MCF 10A (cell line): Measurements from ENCODE around the gene LRP4. TPM values are rescaled to one million over a fixed set of nuclear protein-coding genes. Genes with fewer than 3 reads are reported as not detected.

Experiments
- BruUV-seq: library from RNA; stranded (reverse); fragments of 400-500 nt; replicated peaks from 2 replicates; lab custom pipeline; 2021; lab: Mats Ljungman, UMichigan
- CTCF ChIA-PET: fragments of 300-600 bp; sonication (Branson Sonifier 250); formaldehyde crosslinking; extraction: SDS; loops from one replicate; lab custom pipeline; 2021; ENCODE audit warnings: antibody characterized with exemption, inconsistent platforms; lab: Yijun Ruan, JAX
- POLR2A ChIA-PET: fragments of 300-600, 350-650 bp; sonication (Branson Sonifier 250); formaldehyde crosslinking; extraction: SDS; loops from one replicate; lab custom pipeline; 2020; ENCODE audit warnings: antibody characterized with exemption, inconsistent platforms; lab: Yijun Ruan, JAX
- DNase-seq: peaks from one replicate; pipeline ENCODE4 v3.0.0-alpha.2; 2018; ENCODE audit not compliant: unreplicated experiment
- H3K27ac Mint-ChIP-seq: one replicate; pipeline ENCODE4 v1.8.0; 2022; ENCODE audit warnings: mild to moderate bottlenecking, low read depth, mixed read lengths; ENCODE audit not compliant: unreplicated experiment
- H3K27me3 Mint-ChIP-seq: one replicate; pipeline ENCODE4 v1.8.0; 2022; ENCODE audit warnings: mixed read lengths; ENCODE audit not compliant: insufficient read depth, unreplicated experiment
- H3K36me3 Mint-ChIP-seq: one replicate; pipeline ENCODE4 v1.8.0; 2022; ENCODE audit warnings: mild to moderate bottlenecking, moderate library complexity, mixed read lengths; ENCODE audit not compliant: insufficient read depth, unreplicated experiment
- H3K4me1 Mint-ChIP-seq: one replicate; pipeline ENCODE4 v1.8.0; 2022; ENCODE audit warnings: mixed read lengths; ENCODE audit not compliant: insufficient read depth, unreplicated experiment
- H3K4me3 Mint-ChIP-seq: one replicate; pipeline ENCODE4 v1.8.0; 2022; ENCODE audit warnings: mild to moderate bottlenecking, moderate library complexity, mixed read lengths; ENCODE audit not compliant: unreplicated experiment
- H3K9me3 Mint-ChIP-seq: one replicate; pipeline ENCODE4 v1.8.0; 2022; ENCODE audit warnings: mixed read lengths; ENCODE audit not compliant: unreplicated experiment
- CTCF ChIP-seq: fragments of 200-600 bp; IDR thresholded peaks from one replicate; pipeline ENCODE4 v1.8.0; 2022; ENCODE audit warnings: antibody characterized with exemption, mild to moderate bottlenecking; ENCODE audit not compliant: unreplicated experiment
- intact Hi-C: fragments of 100-400 bp; cut with micrococcal nuclease; formaldehyde crosslinking; loops from 2 replicates; pipeline ENCODE4 v1.14.1; 2022
- total RNA-seq: library from RNA; stranded (reverse); gene quantifications from 2 replicates; pipeline ENCODE4 v1.2.3, GENCODE V29; 2022

LRP4 gene
- total RNA-seq, 1 experiment from 2014 or later: 1.0 TPM

GRCh38 chr11:46913484-46913883 lies 4.9 kb downstream of the LRP4 start:
- TF ChIP-seq CTCF: no peak
- POLR2A ChIA-PET: interaction anchor here (0.8 to 1.2 kb wide), 4 partner anchors 10 to 28 kb away, joined by 3 to 4 read pairs (median 4); no protein-coding TSS in a partner anchor
- Mint-ChIP-seq H3K4me3 (no peak overlapping the region), H3K27ac (no peak overlapping the region), H3K27me3 (no peaks in the 10 kb centered on the region), H3K9me3 (no peaks in the 10 kb centered on the region), H3K36me3 (no peaks in the 10 kb centered on the region), H3K4me1 (peaks cover 14% of the 10 kb centered on the region)
- DNase-seq: no peak
- CTCF ChIA-PET: interaction anchor here (0.5 to 3.5 kb wide), 7 partner anchors 22 to 1090 kb away, joined by 3 to 33 read pairs (median 4); no protein-coding TSS in a partner anchor
- BruUV-seq: no TSS peak
- intact Hi-C loops: no loop called here

- H3K4me1 Mint-ChIP-seq: peaks cover 14% of the 10 kb centered on the region
- no peak for TF ChIP-seq CTCF
- no peak overlapping the region for H3K27ac Mint-ChIP-seq
- no peak overlapping the region for H3K4me3 Mint-ChIP-seq
- no peaks in the 10 kb centered on the region for H3K9me3 Mint-ChIP-seq
- ChIA-PET CTCF (interaction anchor here (0.5 to 3.5 kb wide), 3 partner anchors 36 to 417 kb away, joined by 3 to 33 read pairs (median 4); no protein-coding TSS in a partner anchor), POLR2A (interaction anchor here (0.8 to 1.2 kb wide), 3 partner anchors 11 to 29 kb away, joined by 3 to 4 read pairs (median 3); no protein-coding TSS in a partner anchor)
- no peaks in the 10 kb centered on the region for H3K36me3 Mint-ChIP-seq
- intact Hi-C loops: no loop called here
- DNase-seq: no peak
- BruUV-seq: no TSS peak
- H3K27me3 Mint-ChIP-seq: no peaks in the 10 kb centered on the region
These were observed 5.7 kb downstream of the LRP4 start for GRCh38 chr11:46912526-46913150.

GRCh38 chr11:46907606-46908005 lies 10.7 kb downstream of the LRP4 start:
- no TSS peak for BruUV-seq
- no peaks in the 10 kb centered on the region for H3K4me1 Mint-ChIP-seq
- no peak overlapping the region for H3K4me3 Mint-ChIP-seq
- intact Hi-C loops: no loop called here
- no peaks in the 10 kb centered on the region for H3K9me3 Mint-ChIP-seq
- H3K27ac Mint-ChIP-seq: no peak overlapping the region
- H3K36me3 Mint-ChIP-seq: no peaks in the 10 kb centered on the region
- ChIA-PET POLR2A (no interaction called here), CTCF (interaction anchor here (1.1 to 1.9 kb wide), 3 partner anchors 9 to 246 kb away, joined by 7 to 10 read pairs (median 8); no protein-coding TSS in a partner anchor)
- TF ChIP-seq CTCF: no peak
- peaks cover 7% of the 10 kb centered on the region for H3K27me3 Mint-ChIP-seq
- DNase-seq: no peak

DNA sequence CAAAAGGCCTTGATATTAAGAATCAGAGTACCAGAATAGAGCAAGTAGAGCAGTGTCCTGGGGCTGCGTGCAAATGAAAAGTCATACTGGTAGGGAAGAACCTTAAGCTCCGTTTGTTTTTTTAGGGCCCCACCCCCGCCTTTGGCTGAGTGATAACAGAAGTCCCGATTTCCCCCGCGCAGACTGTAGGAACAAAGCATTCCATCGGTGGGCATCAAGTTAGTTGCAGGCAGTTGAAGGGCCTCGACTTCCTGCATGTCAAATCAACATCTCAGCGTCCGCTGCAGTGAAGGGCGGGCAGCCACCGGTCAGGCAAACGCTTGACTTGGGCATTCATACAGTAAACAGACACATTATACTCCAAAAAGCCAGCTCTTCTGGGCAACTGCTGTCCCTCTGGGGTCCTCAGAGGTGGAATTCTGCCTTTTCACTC lies 11.7 kb downstream of the LRP4 start:
- ChIA-PET POLR2A (interaction anchor here (0.7 kb wide), 1 partner anchor 9 kb away, joined by 3 read pairs; no protein-coding TSS in a partner anchor), CTCF (interaction anchor here (0.9 to 1.7 kb wide), 2 partner anchors 15 to 247 kb away, joined by 5 to 10 read pairs; no protein-coding TSS in a partner anchor)
- no peak for DNase-seq
- Mint-ChIP-seq H3K4me3 (no peak overlapping the region), H3K4me1 (no peaks in the 10 kb centered on the region), H3K27me3 (peaks cover 7% of the 10 kb centered on the region), H3K36me3 (no peaks in the 10 kb centered on the region), H3K9me3 (no peaks in the 10 kb centered on the region), H3K27ac (no peak overlapping the region)
- no TSS peak for BruUV-seq
- intact Hi-C loops: no loop called here
- TF ChIP-seq CTCF: no peak
